WTC11 (cell line): ENCODE data around the gene OSM.

ENCODE experiments used
- CREB1 ChIP-seq: sonication (generic); formaldehyde crosslinking; IDR thresholded peaks from 2 replicates; pipeline ENCODE4 v1.8.0; 2023; ENCODE audit warnings: mild to moderate bottlenecking, missing genetic modification reagents
- KAT7 ChIP-seq: sonication (generic); formaldehyde crosslinking; IDR thresholded peaks from 2 replicates; pipeline ENCODE4 v1.8.1; 2023; ENCODE audit warnings: missing genetic modification reagents, mild to moderate bottlenecking, borderline replicate concordance
- ZNF263 ChIP-seq: sonication (generic); formaldehyde crosslinking; IDR thresholded peaks from 2 replicates; pipeline ENCODE4 v1.8.1; 2022; ENCODE audit warnings: low read depth, mild to moderate bottlenecking, moderate library complexity, missing genetic modification reagents
- TF ChIP-seq, protein P1 (sequence below): fragments of 200-600 bp; IDR thresholded peaks from 2 replicates; pipeline ENCODE4 v1.8.0; 2022; ENCODE audit warnings: antibody characterized with exemption
- TF ChIP-seq, protein P2 (sequence below): sonication (generic); formaldehyde crosslinking; IDR thresholded peaks from 2 replicates; pipeline ENCODE4 v1.8.0; 2022; ENCODE audit warnings: mild to moderate bottlenecking, missing genetic modification reagents
- TF ChIP-seq, protein P3 (sequence below): sonication (generic); formaldehyde crosslinking; IDR thresholded peaks from 2 replicates; pipeline ENCODE4 v1.8.1; 2022; ENCODE audit warnings: missing genetic modification reagents, borderline replicate concordance
- TF ChIP-seq, protein P4 (sequence below): sonication (generic); formaldehyde crosslinking; IDR thresholded peaks from 2 replicates; pipeline ENCODE4 v1.8.0; 2023; ENCODE audit warnings: missing genetic modification reagents, mild to moderate bottlenecking, borderline replicate concordance
- TF ChIP-seq, protein P5 (sequence below): sonication (generic); formaldehyde crosslinking; IDR thresholded peaks from 2 replicates; pipeline ENCODE4 v1.8.1; 2023; ENCODE audit warnings: mild to moderate bottlenecking, missing genetic modification reagents

DNA sequence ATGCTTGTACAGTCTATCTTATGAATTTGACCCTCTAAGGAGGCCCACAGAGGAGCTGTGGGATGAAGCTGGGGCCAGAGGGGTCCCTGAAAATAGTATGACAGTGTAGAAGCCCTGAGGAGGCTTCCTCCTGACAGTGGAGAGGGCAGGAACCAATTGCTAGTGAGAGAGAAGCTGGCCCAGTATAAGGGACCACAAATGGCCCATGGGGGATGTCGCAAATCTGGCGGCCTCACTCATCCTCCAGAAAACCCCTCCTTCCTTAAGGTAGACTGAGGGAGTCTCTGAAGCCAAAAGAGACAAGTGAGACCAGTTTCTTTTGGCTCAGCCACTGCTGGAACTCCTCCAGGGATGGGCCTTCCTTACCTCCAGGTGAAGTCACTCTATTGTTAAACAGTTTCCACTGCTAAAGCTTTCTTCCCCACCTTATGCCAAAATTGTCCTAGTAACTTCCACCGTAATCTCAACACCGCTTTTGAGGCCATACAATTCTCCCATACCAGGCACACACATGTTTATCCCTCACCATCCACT is 40.5 kb upstream of the OSM start:
- TF ChIP-seq, protein P1, sequence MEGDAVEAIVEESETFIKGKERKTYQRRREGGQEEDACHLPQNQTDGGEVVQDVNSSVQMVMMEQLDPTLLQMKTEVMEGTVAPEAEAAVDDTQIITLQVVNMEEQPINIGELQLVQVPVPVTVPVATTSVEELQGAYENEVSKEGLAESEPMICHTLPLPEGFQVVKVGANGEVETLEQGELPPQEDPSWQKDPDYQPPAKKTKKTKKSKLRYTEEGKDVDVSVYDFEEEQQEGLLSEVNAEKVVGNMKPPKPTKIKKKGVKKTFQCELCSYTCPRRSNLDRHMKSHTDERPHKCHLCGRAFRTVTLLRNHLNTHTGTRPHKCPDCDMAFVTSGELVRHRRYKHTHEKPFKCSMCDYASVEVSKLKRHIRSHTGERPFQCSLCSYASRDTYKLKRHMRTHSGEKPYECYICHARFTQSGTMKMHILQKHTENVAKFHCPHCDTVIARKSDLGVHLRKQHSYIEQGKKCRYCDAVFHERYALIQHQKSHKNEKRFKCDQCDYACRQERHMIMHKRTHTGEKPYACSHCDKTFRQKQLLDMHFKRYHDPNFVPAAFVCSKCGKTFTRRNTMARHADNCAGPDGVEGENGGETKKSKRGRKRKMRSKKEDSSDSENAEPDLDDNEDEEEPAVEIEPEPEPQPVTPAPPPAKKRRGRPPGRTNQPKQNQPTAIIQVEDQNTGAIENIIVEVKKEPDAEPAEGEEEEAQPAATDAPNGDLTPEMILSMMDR = no peak
- TF ChIP-seq ZNF263 (no peak), CREB1 (no peak), KAT7 (CRISPR knock-in tag) (no peak)
- TF ChIP-seq, protein P2, sequence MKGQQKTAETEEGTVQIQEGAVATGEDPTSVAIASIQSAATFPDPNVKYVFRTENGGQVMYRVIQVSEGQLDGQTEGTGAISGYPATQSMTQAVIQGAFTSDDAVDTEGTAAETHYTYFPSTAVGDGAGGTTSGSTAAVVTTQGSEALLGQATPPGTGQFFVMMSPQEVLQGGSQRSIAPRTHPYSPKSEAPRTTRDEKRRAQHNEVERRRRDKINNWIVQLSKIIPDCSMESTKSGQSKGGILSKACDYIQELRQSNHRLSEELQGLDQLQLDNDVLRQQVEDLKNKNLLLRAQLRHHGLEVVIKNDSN (CRISPR knock-in tag) = no peak
- TF ChIP-seq, protein P3, sequence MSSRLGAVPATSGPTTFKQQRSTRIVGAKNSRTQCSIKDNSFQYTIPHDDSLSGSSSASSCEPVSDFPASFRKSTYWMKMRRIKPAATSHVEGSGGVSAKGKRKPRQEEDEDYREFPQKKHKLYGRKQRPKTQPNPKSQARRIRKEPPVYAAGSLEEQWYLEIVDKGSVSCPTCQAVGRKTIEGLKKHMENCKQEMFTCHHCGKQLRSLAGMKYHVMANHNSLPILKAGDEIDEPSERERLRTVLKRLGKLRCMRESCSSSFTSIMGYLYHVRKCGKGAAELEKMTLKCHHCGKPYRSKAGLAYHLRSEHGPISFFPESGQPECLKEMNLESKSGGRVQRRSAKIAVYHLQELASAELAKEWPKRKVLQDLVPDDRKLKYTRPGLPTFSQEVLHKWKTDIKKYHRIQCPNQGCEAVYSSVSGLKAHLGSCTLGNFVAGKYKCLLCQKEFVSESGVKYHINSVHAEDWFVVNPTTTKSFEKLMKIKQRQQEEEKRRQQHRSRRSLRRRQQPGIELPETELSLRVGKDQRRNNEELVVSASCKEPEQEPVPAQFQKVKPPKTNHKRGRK (CRISPR knock-in tag) = no peak
- TF ChIP-seq, protein P4, sequence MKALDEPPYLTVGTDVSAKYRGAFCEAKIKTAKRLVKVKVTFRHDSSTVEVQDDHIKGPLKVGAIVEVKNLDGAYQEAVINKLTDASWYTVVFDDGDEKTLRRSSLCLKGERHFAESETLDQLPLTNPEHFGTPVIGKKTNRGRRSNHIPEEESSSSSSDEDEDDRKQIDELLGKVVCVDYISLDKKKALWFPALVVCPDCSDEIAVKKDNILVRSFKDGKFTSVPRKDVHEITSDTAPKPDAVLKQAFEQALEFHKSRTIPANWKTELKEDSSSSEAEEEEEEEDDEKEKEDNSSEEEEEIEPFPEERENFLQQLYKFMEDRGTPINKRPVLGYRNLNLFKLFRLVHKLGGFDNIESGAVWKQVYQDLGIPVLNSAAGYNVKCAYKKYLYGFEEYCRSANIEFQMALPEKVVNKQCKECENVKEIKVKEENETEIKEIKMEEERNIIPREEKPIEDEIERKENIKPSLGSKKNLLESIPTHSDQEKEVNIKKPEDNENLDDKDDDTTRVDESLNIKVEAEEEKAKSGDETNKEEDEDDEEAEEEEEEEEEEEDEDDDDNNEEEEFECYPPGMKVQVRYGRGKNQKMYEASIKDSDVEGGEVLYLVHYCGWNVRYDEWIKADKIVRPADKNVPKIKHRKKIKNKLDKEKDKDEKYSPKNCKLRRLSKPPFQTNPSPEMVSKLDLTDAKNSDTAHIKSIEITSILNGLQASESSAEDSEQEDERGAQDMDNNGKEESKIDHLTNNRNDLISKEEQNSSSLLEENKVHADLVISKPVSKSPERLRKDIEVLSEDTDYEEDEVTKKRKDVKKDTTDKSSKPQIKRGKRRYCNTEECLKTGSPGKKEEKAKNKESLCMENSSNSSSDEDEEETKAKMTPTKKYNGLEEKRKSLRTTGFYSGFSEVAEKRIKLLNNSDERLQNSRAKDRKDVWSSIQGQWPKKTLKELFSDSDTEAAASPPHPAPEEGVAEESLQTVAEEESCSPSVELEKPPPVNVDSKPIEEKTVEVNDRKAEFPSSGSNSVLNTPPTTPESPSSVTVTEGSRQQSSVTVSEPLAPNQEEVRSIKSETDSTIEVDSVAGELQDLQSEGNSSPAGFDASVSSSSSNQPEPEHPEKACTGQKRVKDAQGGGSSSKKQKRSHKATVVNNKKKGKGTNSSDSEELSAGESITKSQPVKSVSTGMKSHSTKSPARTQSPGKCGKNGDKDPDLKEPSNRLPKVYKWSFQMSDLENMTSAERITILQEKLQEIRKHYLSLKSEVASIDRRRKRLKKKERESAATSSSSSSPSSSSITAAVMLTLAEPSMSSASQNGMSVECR (CRISPR knock-in tag) = no peak
- TF ChIP-seq, protein P5, sequence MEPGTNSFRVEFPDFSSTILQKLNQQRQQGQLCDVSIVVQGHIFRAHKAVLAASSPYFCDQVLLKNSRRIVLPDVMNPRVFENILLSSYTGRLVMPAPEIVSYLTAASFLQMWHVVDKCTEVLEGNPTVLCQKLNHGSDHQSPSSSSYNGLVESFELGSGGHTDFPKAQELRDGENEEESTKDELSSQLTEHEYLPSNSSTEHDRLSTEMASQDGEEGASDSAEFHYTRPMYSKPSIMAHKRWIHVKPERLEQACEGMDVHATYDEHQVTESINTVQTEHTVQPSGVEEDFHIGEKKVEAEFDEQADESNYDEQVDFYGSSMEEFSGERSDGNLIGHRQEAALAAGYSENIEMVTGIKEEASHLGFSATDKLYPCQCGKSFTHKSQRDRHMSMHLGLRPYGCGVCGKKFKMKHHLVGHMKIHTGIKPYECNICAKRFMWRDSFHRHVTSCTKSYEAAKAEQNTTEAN (CRISPR knock-in tag) = no peak
